Transverse colon (tissue), 4 donors: ENCODE results near the gene PTH1R.

Experiments used
- CTCF ChIP-seq, 5 experiments: fragments of 200-600 bp in 3 of 5; fragments of 450-650 bp in 2 of 5; sonication (generic) in 3 of 5; IDR thresholded peaks; 1 replicate in 2 of 5; 2 replicates in 3 of 5; pipeline ENCODE4 v1.5.1; 2016 to 2017; ENCODE audit warnings: antibody characterized with exemption in 5 of 5, inconsistent platforms in 3 of 5, mild to moderate bottlenecking in 2 of 5, moderate library complexity in 1 of 5
- EP300 ChIP-seq: sonication (generic); formaldehyde crosslinking; IDR thresholded peaks from one replicate; pipeline ENCODE4 v1.6.1; 2017; ENCODE audit warnings: antibody characterized with exemption, low read depth
- POLR2A ChIP-seq: fragments of 450-650 bp; IDR thresholded peaks from one replicate; pipeline ENCODE4 v1.6.1; 2016; ENCODE audit warnings: antibody characterized with exemption, mild to moderate bottlenecking, moderate library complexity
- POLR2AphosphoS5 ChIP-seq, 3 donors: sonication (generic); formaldehyde crosslinking; IDR thresholded peaks; one replicate each; pipeline ENCODE4 v1.6.1; 2016; ENCODE audit warnings: antibody characterized with exemption in 3 of 3

- TF ChIP-seq CTCF (IDR thresholded peaks at IDR 0.05) (no peak), EP300 (no peak), POLR2A (no peak), POLR2AphosphoS5 (IDR thresholded peaks at IDR 0.05) (no peak)
Measured at GRCh38 chr3:46884427-46884826, 6.9 kb downstream of the PTH1R start.
